ENCODE measurements around the gene EFNA5. TPM values are rescaled to one million over a fixed set of nuclear protein-coding genes. Genes with fewer than 3 reads are reported as not detected.
A peak's percentile ranks its signal among the peaks of the same experiment; 100 is the strongest.
"Not testable (repeated sequence)": the region's sequence is repeated elsewhere in the genome, so short reads cannot be mapped to it uniquely, and the experiment has no call there.

The EFNA5 gene
- total RNA-seq, 1 donor from 2014 or later: 36.1 TPM

- no peak for DNase-seq
Observed at GRCh38 chr5:107451028-107451427, 219.7 kb downstream of the EFNA5 start.

- DNase-seq: no peak
Observed at GRCh38 chr5:107450531-107450930, 220.2 kb downstream of the EFNA5 start.

GRCh38 chr5:107449369-107449768 is 221.4 kb downstream of the EFNA5 start:
- DNase-seq: peak; percentile 75

GRCh38 chr5:107447587-107447986 is 223.2 kb downstream of the EFNA5 start:
- DNase-seq: no peak

- DNase-seq: no peak
Observed at GRCh38 chr5:107446972-107447371, 223.8 kb downstream of the EFNA5 start.

- DNase-seq: no peak
Observed at GRCh38 chr5:107444300-107444699, 226.4 kb downstream of the EFNA5 start.

GRCh38 chr5:107443897-107444296 is 226.8 kb downstream of the EFNA5 start:
- DNase-seq: no peak

- no peak for DNase-seq
Observed at GRCh38 chr5:107442452-107442851, 228.3 kb downstream of the EFNA5 start.

- no peak for DNase-seq
Observed at GRCh38 chr5:107439832-107440231, 230.9 kb downstream of the EFNA5 start.

GRCh38 chr5:107437986-107438510 is 232.7 kb downstream of the EFNA5 start:
- DNase-seq: no peak

GRCh38 chr5:107437154-107437553 is 233.6 kb downstream of the EFNA5 start:
- no peak for DNase-seq

GRCh38 chr5:107436201-107436600 is 234.5 kb downstream of the EFNA5 start:
- no peak for DNase-seq

GRCh38 chr5:107435061-107435460 is 235.7 kb downstream of the EFNA5 start:
- DNase-seq: no peak

GRCh38 chr5:107433646-107434045 is 237.1 kb downstream of the EFNA5 start:
- not testable (repeated sequence) for DNase-seq

GRCh38 chr5:107431998-107432397 is 238.7 kb downstream of the EFNA5 start:
- peak; percentile 92 for DNase-seq

- no peak for DNase-seq
Observed at GRCh38 chr5:107431536-107431935, 239.2 kb downstream of the EFNA5 start.

GRCh38 chr5:107430071-107430625 is 240.6 kb downstream of the EFNA5 start:
- DNase-seq: peak; percentile 43

GRCh38 chr5:107428303-107428813 is 242.4 kb downstream of the EFNA5 start:
- no peak for DNase-seq

GRCh38 chr5:107426872-107427271 is 243.9 kb downstream of the EFNA5 start:
- no peak for DNase-seq

GRCh38 chr5:107426209-107426608 is 244.5 kb downstream of the EFNA5 start:
- DNase-seq: no peak

GRCh38 chr5:107425541-107426031 is 245.2 kb downstream of the EFNA5 start:
- DNase-seq: peak; percentile 84

GRCh38 chr5:107424491-107424890 is 246.2 kb downstream of the EFNA5 start:
- no peak for DNase-seq

GRCh38 chr5:107422494-107422893 is 248.2 kb downstream of the EFNA5 start:
- DNase-seq: no peak

- DNase-seq: no peak
Observed at GRCh38 chr5:107419498-107419897, 251.2 kb downstream of the EFNA5 start.

GRCh38 chr5:107418902-107419301 is 251.8 kb downstream of the EFNA5 start:
- no peak for DNase-seq

Data from dermis blood vessel endothelial cell (primary cell).